DND-41 (cell line): ENCODE data around the gene RGS5.

ENCODE experiments used
- EZH2 ChIP-seq: IDR thresholded peaks from 3 replicates; pipeline ENCODE4 v1.6.1; 2012; ENCODE audit warnings: borderline replicate concordance, low read depth, mild to moderate bottlenecking, moderate library complexity, low read length, inconsistent platforms; ENCODE audit not compliant: severe bottlenecking
- TF ChIP-seq, protein P1 (sequence below): IDR thresholded peaks from 2 replicates; pipeline ENCODE4 v1.5.1; 2012; ENCODE audit warnings: borderline replicate concordance, low read length, moderate library complexity, mild to moderate bottlenecking; ENCODE audit not compliant: poor library complexity, severe bottlenecking; ENCODE audit errors: extremely low read depth

DNA sequence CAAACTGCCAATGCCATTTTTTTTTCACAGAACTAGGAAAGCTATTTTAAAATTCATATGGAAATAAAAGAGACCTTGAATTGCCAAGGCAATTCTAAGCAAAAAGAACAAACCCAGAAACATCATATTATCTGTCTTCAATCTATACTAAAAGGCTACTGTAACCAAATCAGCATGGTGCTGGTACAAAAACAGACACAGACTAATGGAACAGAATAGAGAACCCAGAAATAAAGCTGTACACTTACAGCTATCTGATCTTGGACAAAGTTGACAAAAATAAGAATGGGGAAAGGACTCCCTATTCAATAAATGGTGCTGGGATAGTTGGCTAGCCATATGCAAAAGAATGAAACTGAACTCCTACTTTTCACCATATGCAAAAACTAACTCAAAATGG, 83.0 kb downstream of the RGS5 start:
- TF ChIP-seq, protein P1, sequence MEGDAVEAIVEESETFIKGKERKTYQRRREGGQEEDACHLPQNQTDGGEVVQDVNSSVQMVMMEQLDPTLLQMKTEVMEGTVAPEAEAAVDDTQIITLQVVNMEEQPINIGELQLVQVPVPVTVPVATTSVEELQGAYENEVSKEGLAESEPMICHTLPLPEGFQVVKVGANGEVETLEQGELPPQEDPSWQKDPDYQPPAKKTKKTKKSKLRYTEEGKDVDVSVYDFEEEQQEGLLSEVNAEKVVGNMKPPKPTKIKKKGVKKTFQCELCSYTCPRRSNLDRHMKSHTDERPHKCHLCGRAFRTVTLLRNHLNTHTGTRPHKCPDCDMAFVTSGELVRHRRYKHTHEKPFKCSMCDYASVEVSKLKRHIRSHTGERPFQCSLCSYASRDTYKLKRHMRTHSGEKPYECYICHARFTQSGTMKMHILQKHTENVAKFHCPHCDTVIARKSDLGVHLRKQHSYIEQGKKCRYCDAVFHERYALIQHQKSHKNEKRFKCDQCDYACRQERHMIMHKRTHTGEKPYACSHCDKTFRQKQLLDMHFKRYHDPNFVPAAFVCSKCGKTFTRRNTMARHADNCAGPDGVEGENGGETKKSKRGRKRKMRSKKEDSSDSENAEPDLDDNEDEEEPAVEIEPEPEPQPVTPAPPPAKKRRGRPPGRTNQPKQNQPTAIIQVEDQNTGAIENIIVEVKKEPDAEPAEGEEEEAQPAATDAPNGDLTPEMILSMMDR: no peak
- TF ChIP-seq EZH2: no peak
